Keratinocyte (primary cell): ENCODE measurements around the gene PKHD1. TPM values are rescaled to one million over a fixed set of nuclear protein-coding genes. Genes with fewer than 3 reads are reported as not detected.

Source experiments
- DNase-seq: peaks from one replicate; pipeline ENCODE4 v3.0.0-alpha.2; 2011; ENCODE audit warnings: low read depth, missing footprints, low spot score
- FAIRE-seq: peaks from 2 replicates; lab custom pipeline; 2011; peaks lifted over from hg19 to GRCh38; lab: Jason Lieb, UNC
- H2AFZ ChIP-seq: 2 replicates; pipeline ENCODE4 v1.6.0; 2012; ENCODE audit warnings: low read length, control low read depth, inconsistent platforms; ENCODE audit not compliant: control insufficient read depth
- H3K27ac ChIP-seq: 2 replicates; pipeline ENCODE4 v1.5.1; 2011; ENCODE audit warnings: low read length; ENCODE audit not compliant: control insufficient read depth, insufficient read depth
- H3K27me3 ChIP-seq: 3 replicates; pipeline ENCODE4 v1.6.0; 2011; ENCODE audit warnings: low read length; ENCODE audit not compliant: control insufficient read depth, insufficient read depth; ENCODE audit errors: extremely low read depth
- H3K36me3 ChIP-seq, 2 experiments: 2 replicates in 1 of 2; 3 replicates in 1 of 2; pipeline ENCODE4 v1.5.1; 2011; ENCODE audit warnings: low read length in 2 of 2, mild to moderate bottlenecking in 1 of 2; ENCODE audit not compliant: control insufficient read depth in 2 of 2, insufficient read depth in 2 of 2; ENCODE audit errors: extremely low read depth in 1 of 2
- H3K4me1 ChIP-seq: 3 replicates; pipeline ENCODE4 v1.5.1; 2011; ENCODE audit warnings: low read length; ENCODE audit not compliant: control insufficient read depth, insufficient read depth; ENCODE audit errors: extremely low read depth
- H3K4me2 ChIP-seq: 3 replicates; pipeline ENCODE4 v1.6.0; 2011; ENCODE audit warnings: low read depth, low read length; ENCODE audit not compliant: control insufficient read depth, insufficient read depth; ENCODE audit errors: extremely low read depth
- H3K4me3 ChIP-seq, 3 experiments: fragments of 200-600 bp in 1 of 3; sonication (generic) in 1 of 3; 2 replicates in 2 of 3; 3 replicates in 1 of 3; pipeline ENCODE4 v1.5.1; 2011 to 2016; ENCODE audit warnings: low read length in 3 of 3, mild to moderate bottlenecking in 3 of 3, control low read depth in 2 of 3, inconsistent platforms in 1 of 3, low read depth in 1 of 3, mixed read lengths in 1 of 3, mixed run types in 1 of 3, moderate library complexity in 1 of 3; ENCODE audit not compliant: control insufficient read depth in 2 of 3, insufficient read depth in 2 of 3; ENCODE audit errors: extremely low read depth in 1 of 3
- H3K79me2 ChIP-seq: 2 replicates; pipeline ENCODE4 v1.6.0; 2012; ENCODE audit warnings: low read length; ENCODE audit not compliant: control insufficient read depth, insufficient read depth
- H3K9ac ChIP-seq: 3 replicates; pipeline ENCODE4 v1.6.0; 2011; ENCODE audit warnings: low read length; ENCODE audit not compliant: control insufficient read depth, insufficient read depth; ENCODE audit errors: extremely low read depth
- H3K9me1 ChIP-seq: 3 replicates; pipeline ENCODE4 v1.6.0; 2011; ENCODE audit warnings: low read length; ENCODE audit not compliant: control insufficient read depth, insufficient read depth; ENCODE audit errors: extremely low read depth
- H3K9me3 ChIP-seq: 2 replicates; pipeline ENCODE4 v1.5.1; 2012; ENCODE audit warnings: low read depth, low read length; ENCODE audit not compliant: control insufficient read depth
- H4K20me1 ChIP-seq: 3 replicates; pipeline ENCODE4 v1.6.0; 2011; ENCODE audit warnings: low read length; ENCODE audit not compliant: control insufficient read depth, insufficient read depth; ENCODE audit errors: extremely low read depth
- CTCF ChIP-seq, 3 experiments: IDR thresholded peaks in 1 of 3; conservative IDR thresholded peaks in 1 of 3; optimal IDR thresholded peaks in 1 of 3; 2 replicates in 2 of 3; 3 replicates in 1 of 3; pipeline versions ENCODE3 to v1.5.1; 2011; ENCODE audit warnings: low read length in 3 of 3, mild to moderate bottlenecking in 3 of 3, moderate library complexity in 2 of 3, control low read depth in 1 of 3, inconsistent platforms in 1 of 3; ENCODE audit not compliant: insufficient read depth in 2 of 3; ENCODE audit errors: extremely low read depth in 1 of 3
- EZH2 ChIP-seq: IDR thresholded peaks from one replicate; pipeline ENCODE4 v1.6.1; 2012; ENCODE audit warnings: inconsistent platforms, mild to moderate bottlenecking, low read length, moderate library complexity
- dilution Hi-C: fragments of 300-500 bp; cut with MboI; formaldehyde crosslinking; loops from one replicate; pipeline ENCODE4 v1.7.0; 2020; ENCODE audit warnings: low sequenced_read_pairs; ENCODE audit not compliant: extremely low pct_ligation_motif_present
- polyA plus RNA-seq, 5 experiments: library from polyadenylated mRNA; depleted of rRNA in 3 of 5; stranded (reverse) in 3 of 5; stranded (forward) in 1 of 5; unstranded in 1 of 5; fragments of >200 nt; gene quantifications; 1 replicate in 1 of 5; 2 replicates in 3 of 5; 3 replicates in 1 of 5; pipeline versions ENCODE4 v1.2.1 to v1.2.3, GENCODE V29; 2011 to 2012; ENCODE audit warnings: missing spikeins in 2 of 5, low read depth in 1 of 5, low replicate concordance in 1 of 5

PKHD1 gene
- polyA plus RNA-seq, 1 donor (not counting 4 experiments of a cell fraction or from before 2014, with no cell fraction given) = under 0.01 TPM

DNA sequence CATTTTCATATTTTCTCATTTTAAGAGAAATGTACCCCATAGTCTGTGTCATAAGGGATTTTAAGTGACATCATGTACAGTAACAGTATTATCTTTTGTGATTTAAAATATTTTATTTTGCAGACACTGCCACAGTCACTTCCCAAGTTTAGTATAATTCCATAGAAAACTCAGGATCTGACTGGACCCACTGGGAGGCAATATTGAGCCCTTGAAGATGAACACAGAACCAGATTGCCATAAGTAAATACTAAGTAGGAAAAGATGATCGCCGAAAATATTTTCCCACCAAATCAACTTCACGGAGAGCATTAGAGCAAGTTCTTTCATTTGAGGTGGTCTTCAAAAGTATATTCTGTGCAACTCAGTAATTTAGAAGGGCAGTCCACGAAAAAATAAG lies 17.6 kb upstream of the PKHD1 start:
- no peaks in the 10 kb centered on the region for H3K9me3 ChIP-seq
- no peak overlapping the region for H3K27ac ChIP-seq
- no peak overlapping the region for H2AFZ ChIP-seq
- no peaks in the 10 kb centered on the region for H3K36me3 ChIP-seq
- H3K4me3 ChIP-seq = no peak overlapping the region
- no peak for TF ChIP-seq EZH2
- dilution Hi-C loops = no loop called here
- no peaks in the 10 kb centered on the region for H3K4me1 ChIP-seq
- H3K79me2 ChIP-seq = no peaks in the 10 kb centered on the region
- H3K27me3 ChIP-seq = peaks cover 4% of the 10 kb centered on the region
- no peak for DNase-seq
- no peaks in the 10 kb centered on the region for H3K9me1 ChIP-seq
- no peak for FAIRE-seq
- H4K20me1 ChIP-seq = no peaks in the 10 kb centered on the region
- H3K4me2 ChIP-seq = no peak overlapping the region
- no peak overlapping the region for H3K9ac ChIP-seq

GRCh38 chr6:52103623-52104022 lies 16.2 kb upstream of the PKHD1 start:
- Histone ChIP-seq H3K36me3 (no peaks in the 10 kb centered on the region), H3K27me3 (peaks cover 4% of the 10 kb centered on the region), H3K4me3 (no peak overlapping the region), H3K4me1 (no peaks in the 10 kb centered on the region), H3K9me3 (no peaks in the 10 kb centered on the region), H4K20me1 (no peaks in the 10 kb centered on the region), H3K27ac (no peak overlapping the region), H3K9ac (no peak overlapping the region), H2AFZ (no peak overlapping the region), H3K4me2 (no peak overlapping the region), H3K9me1 (no peaks in the 10 kb centered on the region), H3K79me2 (no peaks in the 10 kb centered on the region)
- TF ChIP-seq EZH2 (no peak), CTCF (optimal IDR thresholded peaks at IDR 0.05 in 1 of 3, IDR thresholded peaks at IDR 0.05 in 1 of 3, conservative IDR thresholded peaks at IDR 0.05 in 1 of 3; ENCODE audit: extremely low read depth in 1 of 3, insufficient read depth in 2 of 3, low read length in 3 of 3) (no peak)
- FAIRE-seq = no peak
- dilution Hi-C loops = no loop called here
- DNase-seq = no peak

GRCh38 chr6:52102405-52102804 lies 15.0 kb upstream of the PKHD1 start:
- no peaks in the 10 kb centered on the region for H3K79me2 ChIP-seq
- no peaks in the 10 kb centered on the region for H3K9me3 ChIP-seq
- H3K9ac ChIP-seq = no peak overlapping the region
- no peak overlapping the region for H3K4me2 ChIP-seq
- H3K36me3 ChIP-seq = no peaks in the 10 kb centered on the region
- H4K20me1 ChIP-seq = no peaks in the 10 kb centered on the region
- H3K4me3 ChIP-seq = no peak overlapping the region
- no peak for TF ChIP-seq EZH2
- TF ChIP-seq CTCF (optimal IDR thresholded peaks at IDR 0.05 in 1 of 3, IDR thresholded peaks at IDR 0.05 in 1 of 3, conservative IDR thresholded peaks at IDR 0.05 in 1 of 3; ENCODE audit: extremely low read depth in 1 of 3, insufficient read depth in 2 of 3, low read length in 3 of 3) = no peak
- H3K4me1 ChIP-seq = no peaks in the 10 kb centered on the region
- no peaks in the 10 kb centered on the region for H3K9me1 ChIP-seq
- no peak overlapping the region for H2AFZ ChIP-seq
- H3K27me3 ChIP-seq = no peaks in the 10 kb centered on the region
- dilution Hi-C loops = no loop called here
- no peak overlapping the region for H3K27ac ChIP-seq
- FAIRE-seq (no peak), DNase-seq (no peak)
